GM10847 (cell line): ENCODE measurements around the gene PATJ.

Experiments used
- POLR2A ChIP-seq: IDR thresholded peaks from 2 replicates; pipeline ENCODE4 v1.6.1; 2011; ENCODE audit not compliant: insufficient read length; ENCODE audit errors: extremely low read depth

PATJ gene

DNA sequence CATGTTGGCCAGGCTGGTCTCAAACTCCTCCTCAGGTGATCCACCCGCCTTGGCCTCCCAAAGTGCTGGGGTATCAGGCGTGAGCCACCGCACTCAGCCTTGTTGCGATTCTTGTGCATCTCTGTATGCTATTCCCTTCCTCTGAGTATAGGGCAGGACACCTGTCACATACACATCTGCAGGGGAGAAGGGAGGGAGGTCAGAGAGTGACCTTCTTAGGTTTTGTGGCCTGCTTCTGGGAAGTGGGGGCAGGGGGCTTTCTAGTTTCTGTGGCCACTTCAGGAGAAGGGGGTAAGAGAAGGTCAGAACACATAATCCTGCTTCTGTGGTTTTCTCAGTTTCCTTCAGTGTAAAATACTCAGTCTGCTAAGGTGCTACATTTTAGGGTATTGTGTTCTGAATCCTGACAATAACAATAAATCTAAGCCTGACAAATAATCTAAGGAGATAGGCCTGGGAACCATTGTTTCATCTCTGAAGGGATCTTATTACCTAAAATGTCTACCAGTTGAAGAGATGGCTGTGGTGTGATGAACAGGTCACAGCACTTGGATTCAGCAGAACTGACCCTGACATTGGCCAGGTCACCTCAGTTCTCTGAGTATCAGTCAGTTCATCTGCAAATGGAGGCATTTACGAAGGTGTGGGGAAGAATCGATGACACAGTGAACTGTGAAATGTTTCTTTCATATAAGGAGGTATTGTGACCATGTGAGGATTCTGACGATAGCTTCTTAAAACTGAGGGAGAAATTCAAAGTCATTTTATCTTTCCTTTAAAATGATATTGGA is 239.8 kb downstream of the PATJ start:
- TF ChIP-seq POLR2A, result no peak

DNA sequence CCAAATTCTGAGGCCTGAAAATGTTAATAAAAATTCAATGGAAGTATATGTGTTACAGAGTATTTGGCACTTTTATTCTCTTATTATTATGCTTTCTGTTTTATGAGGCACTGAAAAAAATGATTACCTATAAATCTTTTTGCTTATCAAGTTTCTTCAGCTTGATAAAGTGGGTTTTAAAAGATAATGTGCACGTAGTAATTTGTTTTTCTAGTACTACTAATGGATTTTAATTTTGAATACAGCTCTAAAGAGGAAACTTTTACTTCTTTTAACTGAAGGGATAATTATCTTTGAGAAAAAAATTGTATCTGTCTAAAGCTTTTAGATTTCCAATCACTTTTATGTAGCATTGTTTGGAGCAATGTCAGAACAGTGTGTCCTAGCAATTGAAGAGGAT is 241.0 kb downstream of the PATJ start:
- no peak for TF ChIP-seq POLR2A

DNA sequence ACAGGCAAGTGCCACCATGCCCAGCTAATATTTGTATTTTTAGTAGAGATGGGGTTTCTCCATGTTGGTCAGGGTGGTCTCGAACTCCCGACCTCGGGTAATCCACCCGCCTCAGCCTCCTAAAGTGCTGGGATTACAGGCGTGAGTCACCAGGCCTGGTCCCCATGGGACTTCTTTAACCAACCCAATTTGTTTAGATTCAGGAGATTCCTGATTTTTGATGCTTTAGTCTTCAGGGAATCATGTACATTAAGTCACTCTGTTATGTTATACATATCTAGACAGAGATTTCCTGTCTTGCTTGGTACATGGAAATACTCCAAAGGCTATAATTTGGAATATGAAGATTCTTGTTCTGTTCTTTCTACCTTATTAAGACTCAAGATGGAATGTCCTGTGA is 250.0 kb downstream of the PATJ start:
- TF ChIP-seq POLR2A, result no peak

DNA sequence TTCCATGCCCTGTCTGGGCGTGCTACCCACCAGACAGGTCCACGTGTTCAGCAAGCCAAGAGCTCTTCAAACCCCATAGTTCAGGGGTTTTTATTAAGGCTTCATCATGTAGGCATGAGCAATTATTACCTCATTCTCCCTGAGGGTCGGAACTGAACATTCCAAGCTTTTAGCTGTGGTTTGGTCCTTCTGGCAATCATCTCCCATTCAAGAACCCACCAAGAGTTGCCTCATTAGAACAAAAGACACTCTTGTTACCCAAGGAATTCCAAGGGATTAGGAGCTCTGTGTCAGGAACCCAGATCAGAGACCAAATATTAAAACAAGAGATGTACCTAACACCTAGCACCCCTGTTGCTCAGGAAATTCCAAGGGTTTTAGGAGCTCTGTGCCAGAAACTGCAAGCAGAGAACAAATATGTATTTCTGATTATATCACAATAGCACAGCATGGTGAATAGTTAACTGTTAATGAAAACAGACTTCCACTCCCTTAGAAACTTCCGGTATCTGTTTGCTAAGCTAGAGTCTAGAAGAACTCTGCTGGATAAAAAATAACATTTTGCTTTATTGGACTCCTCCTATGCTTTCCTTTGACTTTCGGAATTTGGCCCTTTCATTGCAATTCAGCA is 251.2 kb downstream of the PATJ start:
- TF ChIP-seq POLR2A, result no peak

DNA sequence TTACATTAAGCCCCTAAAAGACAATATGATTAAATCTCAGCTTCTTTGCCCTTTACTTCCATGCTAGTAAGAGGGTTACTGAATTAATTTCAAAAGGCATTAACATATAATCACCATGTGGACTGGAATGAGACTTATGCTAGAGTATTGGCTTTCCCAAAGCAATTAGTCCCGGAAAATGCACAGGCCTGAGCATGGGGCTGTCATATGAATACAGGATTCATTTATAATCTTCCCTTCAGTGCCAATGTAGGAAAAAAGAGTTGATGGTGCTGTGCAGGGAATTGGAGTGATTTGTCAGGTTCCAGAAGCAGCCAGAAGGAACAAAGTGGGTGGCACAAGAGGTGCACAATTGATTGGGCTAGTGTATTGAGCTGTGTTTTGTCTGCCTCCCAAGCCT is 253.4 kb downstream of the PATJ start:
- no peak for TF ChIP-seq POLR2A

DNA sequence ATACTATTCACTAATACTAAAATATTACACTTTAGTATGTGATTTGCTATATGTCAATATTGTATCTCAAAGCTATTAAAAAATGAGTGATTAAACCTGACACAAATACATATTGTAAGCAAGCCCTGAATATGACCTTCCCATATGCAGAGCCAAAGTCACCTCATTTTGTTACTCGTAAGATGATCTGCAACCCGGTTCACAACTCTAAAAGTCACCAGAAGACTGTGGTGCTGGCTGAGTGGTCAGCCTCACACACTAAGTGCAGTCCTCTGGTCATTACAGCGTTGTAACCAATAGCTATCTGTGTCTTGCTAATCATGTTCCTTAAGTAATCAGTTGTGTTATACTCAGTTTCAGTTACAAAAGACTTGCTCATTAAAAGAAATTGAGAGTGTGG is 254.8 kb downstream of the PATJ start:
- no peak for TF ChIP-seq POLR2A

DNA sequence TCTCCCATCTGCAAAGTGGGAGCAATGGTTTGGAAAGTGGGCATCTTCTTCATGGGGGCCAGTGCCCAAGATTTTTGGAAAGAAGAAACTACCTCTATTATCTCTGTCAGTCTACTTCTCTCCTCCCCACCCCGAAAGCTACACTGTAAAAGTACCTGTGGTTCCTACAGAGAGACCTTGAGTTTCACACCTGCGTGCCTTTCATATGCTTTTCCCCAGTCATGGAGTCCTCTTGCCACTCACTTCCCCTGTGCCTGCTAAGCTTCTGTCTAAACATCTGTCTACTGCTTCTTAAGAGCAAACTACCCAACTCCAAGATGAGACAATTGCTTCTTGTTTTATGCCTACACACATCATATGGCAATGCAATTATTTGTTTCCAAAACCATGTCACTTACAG is 261.5 kb downstream of the PATJ start:
- TF ChIP-seq POLR2A, result no peak

DNA sequence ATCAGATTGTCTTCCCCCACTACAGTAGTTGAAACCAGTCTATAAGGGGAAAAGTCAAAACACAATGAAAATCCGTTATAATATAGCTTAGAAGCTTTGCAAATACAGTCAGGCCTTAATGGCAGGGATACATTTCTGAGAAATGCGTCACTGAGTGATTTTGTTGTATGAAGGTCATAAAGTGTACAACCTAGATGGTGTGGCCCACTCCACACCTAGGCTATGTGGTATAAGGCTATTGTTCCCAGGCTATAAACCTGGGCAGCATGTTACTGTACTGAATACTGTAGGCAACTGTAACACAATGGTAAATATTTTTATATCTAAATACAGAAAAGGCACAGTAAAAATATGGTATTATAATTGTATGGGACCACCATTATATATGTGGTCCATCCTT is 264.4 kb downstream of the PATJ start:
- TF ChIP-seq POLR2A, result no peak

DNA sequence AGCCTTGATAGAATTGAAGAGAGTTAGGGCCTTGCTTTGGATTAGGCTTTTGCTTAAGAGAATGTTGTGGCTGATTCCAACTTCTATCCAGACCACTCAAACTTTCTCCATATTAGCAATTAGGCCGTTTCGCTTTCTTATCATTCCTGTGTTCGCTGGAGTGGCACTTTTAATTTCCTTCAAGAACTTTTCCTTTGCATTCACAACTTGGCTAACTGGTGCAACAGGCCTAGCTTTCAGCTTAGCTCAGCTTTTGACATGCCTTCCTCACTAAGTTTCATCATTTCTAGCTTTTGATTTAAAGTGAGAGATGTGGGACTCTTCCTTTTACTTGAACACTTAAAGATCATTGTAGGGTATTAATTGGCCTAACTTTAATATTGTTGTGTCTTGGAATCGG is 268.7 kb downstream of the PATJ start:
- no peak for TF ChIP-seq POLR2A

DNA sequence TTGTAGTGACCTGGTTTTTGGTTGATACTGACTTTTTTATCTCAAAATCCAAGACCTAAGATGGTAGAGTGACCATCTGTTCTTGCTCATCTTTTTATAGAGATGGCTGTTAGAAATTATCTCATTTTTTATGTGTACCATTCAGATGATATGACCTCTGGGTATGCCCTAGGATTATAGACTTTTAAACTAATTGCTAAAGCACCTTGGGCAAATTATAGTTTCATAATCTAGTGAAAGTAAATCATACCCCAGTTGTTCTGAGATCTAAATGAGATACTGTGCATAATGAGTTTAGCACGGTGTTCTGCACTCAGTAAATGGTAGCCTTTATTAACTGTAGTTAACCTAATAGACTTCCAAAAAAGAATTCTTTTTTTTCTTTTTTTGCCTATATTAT is 269.8 kb downstream of the PATJ start:
- TF ChIP-seq POLR2A, result no peak

DNA sequence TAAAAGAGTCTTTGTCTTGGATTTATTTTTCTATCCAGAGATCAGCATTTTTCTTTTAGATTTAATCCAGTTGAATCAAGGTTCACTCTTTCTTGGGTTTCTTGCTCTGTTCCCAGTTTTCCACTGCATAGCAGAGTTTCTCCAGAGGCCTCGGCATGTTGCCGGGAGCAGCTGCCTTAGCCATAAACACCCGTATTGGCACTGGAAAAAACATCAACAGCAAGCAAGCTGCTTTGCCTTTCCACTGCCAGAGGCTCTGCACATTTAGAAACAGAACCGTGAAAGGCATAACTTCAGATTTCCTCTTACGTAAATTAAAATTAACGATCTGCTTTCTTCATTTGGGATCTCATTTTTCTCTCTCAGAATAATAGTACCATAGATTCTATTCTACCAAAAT is 270.6 kb downstream of the PATJ start:
- no peak for TF ChIP-seq POLR2A

DNA sequence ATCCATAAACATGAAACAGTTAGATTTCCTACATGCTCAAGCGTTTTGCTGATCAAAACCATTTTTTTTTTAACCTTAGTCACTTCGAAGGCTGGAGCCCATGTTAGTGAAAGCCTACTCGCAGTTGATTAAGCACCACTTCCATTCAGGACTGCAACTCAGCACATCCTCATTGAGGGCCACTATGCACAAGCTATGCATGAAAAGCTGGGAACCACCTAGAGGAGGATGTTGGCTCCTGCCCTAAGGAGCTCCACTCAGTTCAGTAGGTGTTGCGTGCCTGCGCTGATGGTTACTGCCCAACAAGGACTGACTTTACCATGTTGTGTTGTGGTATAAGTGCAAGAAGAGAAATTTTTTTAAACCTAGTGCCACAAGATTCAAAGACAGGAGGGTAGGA is 271.0 kb downstream of the PATJ start:
- TF ChIP-seq POLR2A, result no peak

DNA sequence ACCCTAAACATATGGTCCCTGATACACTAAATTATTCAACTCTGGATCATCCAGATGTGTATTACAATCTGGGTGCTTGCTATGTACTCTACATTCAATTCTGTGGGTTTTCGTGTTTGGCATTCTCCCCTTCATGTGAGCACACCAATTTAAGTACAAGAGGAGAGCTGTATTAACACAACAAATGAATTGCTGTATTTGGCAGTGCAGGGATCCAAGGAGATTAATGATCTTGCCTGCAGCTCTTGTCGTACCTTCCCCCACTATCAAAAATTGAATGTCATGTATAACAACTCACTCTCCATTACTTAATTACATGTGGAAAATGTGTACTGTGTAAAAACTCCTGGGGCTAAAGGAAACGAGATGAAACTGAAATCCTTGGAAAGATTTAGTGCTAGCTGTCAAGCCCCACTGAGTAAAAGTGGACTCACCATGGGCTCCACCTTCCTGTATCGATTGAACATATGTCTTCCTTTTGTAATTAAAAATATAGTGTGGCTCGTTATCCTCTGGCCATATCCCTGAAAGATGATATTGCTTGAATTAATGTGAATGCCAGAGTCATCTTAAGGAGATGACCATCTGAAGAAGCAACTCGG is 280.2 kb downstream of the PATJ start:
- TF ChIP-seq POLR2A, result no peak

DNA sequence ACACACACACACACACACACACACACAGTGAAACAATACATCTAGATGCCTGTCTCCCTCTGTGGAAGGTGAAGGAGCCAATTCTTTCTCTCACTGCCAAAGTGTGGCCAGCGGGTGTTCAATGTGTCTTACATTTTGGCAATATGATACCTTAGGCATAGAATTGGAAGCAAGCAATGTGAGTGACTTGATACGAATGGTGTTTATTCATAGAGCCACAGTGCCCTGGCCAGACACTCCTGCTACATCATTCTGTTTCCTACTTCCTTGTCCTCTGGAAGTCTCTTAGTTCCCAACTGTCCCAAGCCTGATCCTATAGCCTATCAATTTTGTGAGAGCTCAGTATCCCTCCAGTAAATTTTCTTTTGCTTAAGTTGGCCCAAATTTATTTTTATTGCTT is 282.4 kb downstream of the PATJ start:
- TF ChIP-seq POLR2A, result no peak

DNA sequence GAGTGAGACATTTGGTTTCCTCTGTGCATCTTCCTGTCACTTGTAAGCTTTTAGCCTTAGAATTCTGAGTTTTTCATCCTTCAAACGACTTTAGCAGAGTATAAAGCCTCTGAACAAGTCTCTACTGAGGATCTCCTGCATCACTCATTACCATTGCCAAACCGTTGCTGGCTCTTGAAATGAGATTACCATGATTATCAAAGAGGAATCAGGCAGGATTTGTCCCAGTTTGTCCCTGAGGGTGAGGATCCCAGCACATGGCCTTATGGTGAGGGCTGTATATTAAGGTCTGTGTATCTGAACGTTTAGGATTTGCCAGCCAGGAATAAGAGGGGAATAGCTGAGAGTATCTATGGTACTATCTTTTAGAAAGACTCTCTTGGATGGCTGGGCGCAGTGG is 282.9 kb downstream of the PATJ start:
- TF ChIP-seq POLR2A, result no peak

DNA sequence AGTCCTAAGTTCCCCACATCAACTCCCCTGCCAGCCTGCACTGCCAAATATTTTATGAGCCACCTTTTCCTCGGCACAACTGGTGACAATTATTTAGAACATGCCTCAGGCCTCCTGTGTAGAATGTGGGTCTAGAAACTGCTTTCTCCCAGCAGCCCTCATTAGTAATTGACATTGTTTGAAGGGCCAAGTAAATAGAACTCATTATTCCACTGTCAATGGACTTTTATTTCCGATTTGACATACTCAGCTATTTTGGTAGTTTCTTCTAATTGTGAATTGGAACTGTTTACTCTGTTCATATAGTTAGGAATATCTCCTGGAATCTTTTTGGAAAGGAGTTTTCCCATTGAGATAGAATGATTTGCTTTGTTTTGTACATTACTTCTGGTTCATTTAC is 283.6 kb downstream of the PATJ start:
- TF ChIP-seq POLR2A, result no peak
